Neural cell (in vitro differentiated cells): ENCODE results near the gene PLXNB1. TPM values are rescaled to one million over a fixed set of nuclear protein-coding genes. Genes with fewer than 3 reads are reported as not detected.

ENCODE experiments used
- H2AFZ ChIP-seq: fragments of 200-600, 300-800 bp; sonication (generic), shearing (Covaris generic); 2 replicates; pipeline ENCODE4 v1.6.0; 2014; ENCODE audit warnings: low read depth, mild to moderate bottlenecking, antibody characterized with exemption, low read length, moderate library complexity
- H3F3A ChIP-seq: fragments of 200-600 bp; shearing (Covaris generic); 2 replicates; pipeline ENCODE4 v1.6.1; 2016; ENCODE audit warnings: mild to moderate bottlenecking, moderate library complexity, mixed read lengths, antibody characterized with exemption, low read length; ENCODE audit not compliant: insufficient read depth, poor library complexity, severe bottlenecking
- H3K27ac ChIP-seq: fragments of 200-600, 300-800 bp; sonication (generic), shearing (Covaris generic); 2 replicates; pipeline ENCODE4 v1.5.1; 2014; ENCODE audit warnings: mild to moderate bottlenecking, low read length, moderate library complexity
- H3K27me3 ChIP-seq: fragments of 300-800, 200-600 bp; sonication (generic), shearing (Covaris generic); 2 replicates; pipeline ENCODE4 v1.6.0; 2014; ENCODE audit warnings: mild to moderate bottlenecking, low read depth, low read length, moderate library complexity; ENCODE audit not compliant: insufficient read depth
- H3K36me3 ChIP-seq: fragments of 300-800, 200-600 bp; sonication (generic), shearing (Covaris generic); 2 replicates; pipeline ENCODE4 v1.5.1; 2014; ENCODE audit warnings: mild to moderate bottlenecking, antibody characterized with exemption, low read length, moderate library complexity; ENCODE audit not compliant: insufficient read depth
- H3K4me2 ChIP-seq: fragments of 300-800, 200-600 bp; sonication (generic), shearing (Covaris generic); 2 replicates; pipeline ENCODE4 v1.6.0; 2014; ENCODE audit warnings: mild to moderate bottlenecking, low read length
- H3K4me3 ChIP-seq: fragments of 300-800, 200-600 bp; sonication (generic), shearing (Covaris generic); 2 replicates; pipeline ENCODE4 v1.5.1; 2014; ENCODE audit warnings: mild to moderate bottlenecking, low read length, moderate library complexity
- H3K79me2 ChIP-seq: fragments of 200-600 bp; shearing (Covaris generic); replicated peaks from 2 replicates; pipeline ENCODE4 v1.6.0; 2014; ENCODE audit warnings: mild to moderate bottlenecking, low read length, moderate library complexity; ENCODE audit not compliant: insufficient read depth
- H3K9ac ChIP-seq: fragments of 300-800, 200-600 bp; sonication (generic), shearing (Covaris generic); 2 replicates; pipeline ENCODE4 v1.6.1; 2016; ENCODE audit warnings: mild to moderate bottlenecking, low read length, mixed read lengths
- H3K9me2 ChIP-seq: fragments of 200-600 bp; shearing (Covaris generic); 2 replicates; pipeline ENCODE4 v1.6.1; 2016; ENCODE audit warnings: mild to moderate bottlenecking, low read length, mixed read lengths; ENCODE audit not compliant: insufficient read depth
- H3K9me3 ChIP-seq: fragments of 200-600, 300-800 bp; sonication (generic), shearing (Covaris generic); 2 replicates; pipeline ENCODE4 v1.6.1; 2016; ENCODE audit warnings: mild to moderate bottlenecking, mixed run types, low read length, moderate library complexity, mixed read lengths
- H4K20me1 ChIP-seq: fragments of 200-600 bp; shearing (Covaris generic); 2 replicates; pipeline ENCODE4 v1.6.1; 2016; ENCODE audit warnings: mild to moderate bottlenecking, mixed run types; ENCODE audit not compliant: insufficient read depth
- EP300 ChIP-seq: fragments of 450-650 bp; conservative IDR thresholded peaks from 2 replicates; pipeline ENCODE4 v1.6.1; 2014; ENCODE audit warnings: antibody characterized with exemption, mild to moderate bottlenecking, moderate library complexity; ENCODE audit not compliant: poor library complexity, severe bottlenecking
- EZH2 ChIP-seq: fragments of 200-600, 300-800 bp; shearing (Covaris generic), sonication (generic); IDR thresholded peaks from 2 replicates; pipeline ENCODE4 v1.6.1; 2014; ENCODE audit warnings: antibody characterized with exemption, low read length, borderline replicate concordance, mild to moderate bottlenecking; ENCODE audit not compliant: insufficient read depth, poor library complexity, severe bottlenecking
- MXI1 ChIP-seq: fragments of 450-650 bp; conservative IDR thresholded peaks from 2 replicates; pipeline ENCODE4 v1.6.1; 2014; ENCODE audit warnings: antibody characterized with exemption, mild to moderate bottlenecking; ENCODE audit not compliant: poor library complexity, severe bottlenecking
- POLR2AphosphoS5 ChIP-seq: IDR thresholded peaks from 2 replicates; pipeline ENCODE4 v1.6.1; 2012
- RAD21 ChIP-seq: fragments of 450-650 bp; conservative IDR thresholded peaks from 2 replicates; pipeline ENCODE4 v1.6.1; 2014; ENCODE audit warnings: antibody characterized with exemption, mild to moderate bottlenecking, moderate library complexity
- SMC3 ChIP-seq: fragments of 450-650 bp; conservative IDR thresholded peaks from 2 replicates; pipeline ENCODE4 v1.6.1; 2014; ENCODE audit warnings: antibody characterized with exemption, mild to moderate bottlenecking, moderate library complexity; ENCODE audit not compliant: poor library complexity
- TAF1 ChIP-seq: IDR thresholded peaks from 2 replicates; pipeline ENCODE4 v1.6.1; 2012; ENCODE audit warnings: low read depth
- polyA plus RNA-seq: library from polyadenylated mRNA; depleted of rRNA; stranded (reverse); fragments of >200 nt; gene quantifications from 2 replicates; pipeline ENCODE4 v1.2.3, GENCODE V29; 2014
- TF ChIP-seq, protein P1 (sequence below): IDR thresholded peaks from 2 replicates; pipeline ENCODE4 v1.6.1; 2012; ENCODE audit warnings: borderline replicate concordance
- TF ChIP-seq, protein P2 (sequence below): fragments of 450-650 bp; IDR thresholded peaks from 2 replicates; pipeline ENCODE4 v1.5.1; 2014; ENCODE audit warnings: antibody characterized with exemption, mild to moderate bottlenecking, moderate library complexity; ENCODE audit not compliant: poor library complexity, severe bottlenecking

Gene PLXNB1
- polyA plus RNA-seq, 1 donor from 2014 or later: 134 TPM

DNA sequence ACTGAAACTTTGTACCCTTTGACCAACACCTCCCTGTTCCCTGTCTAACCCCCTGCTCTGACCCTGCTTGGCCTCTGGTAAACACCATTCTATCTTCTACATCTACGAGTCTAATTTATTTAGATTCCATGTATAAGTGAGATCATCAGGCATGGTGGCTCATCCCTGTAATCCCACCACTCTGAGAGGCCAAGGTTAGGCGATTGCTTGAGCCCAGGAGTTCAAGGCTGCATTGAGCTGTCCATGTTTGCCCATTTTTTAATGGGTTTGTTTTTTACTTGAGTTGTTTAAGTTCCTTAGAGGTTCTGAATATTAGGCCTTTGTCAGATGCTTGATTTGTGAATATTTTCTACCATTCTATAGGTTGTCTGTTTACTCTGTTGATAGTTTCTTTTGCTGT is 40.9 kb downstream of the PLXNB1 start:
- H4K20me1 ChIP-seq: no peaks in the 10 kb centered on the region
- no peaks in the 10 kb centered on the region for H3K79me2 ChIP-seq
- no peak overlapping the region for H3K4me2 ChIP-seq
- H3K9me3 ChIP-seq: peaks cover 5% of the 10 kb centered on the region
- H3K27ac ChIP-seq: no peak overlapping the region
- no peaks in the 10 kb centered on the region for H3K9me2 ChIP-seq
- no peak overlapping the region for H2AFZ ChIP-seq
- H3K36me3 ChIP-seq: no peaks in the 10 kb centered on the region
- H3K4me3 ChIP-seq: no peak overlapping the region
- H3F3A ChIP-seq: no peaks in the 10 kb centered on the region
- no peaks in the 10 kb centered on the region for H3K27me3 ChIP-seq
- H3K9ac ChIP-seq: no peak overlapping the region
- no peak for TF ChIP-seq RAD21
- TF ChIP-seq, protein P1, sequence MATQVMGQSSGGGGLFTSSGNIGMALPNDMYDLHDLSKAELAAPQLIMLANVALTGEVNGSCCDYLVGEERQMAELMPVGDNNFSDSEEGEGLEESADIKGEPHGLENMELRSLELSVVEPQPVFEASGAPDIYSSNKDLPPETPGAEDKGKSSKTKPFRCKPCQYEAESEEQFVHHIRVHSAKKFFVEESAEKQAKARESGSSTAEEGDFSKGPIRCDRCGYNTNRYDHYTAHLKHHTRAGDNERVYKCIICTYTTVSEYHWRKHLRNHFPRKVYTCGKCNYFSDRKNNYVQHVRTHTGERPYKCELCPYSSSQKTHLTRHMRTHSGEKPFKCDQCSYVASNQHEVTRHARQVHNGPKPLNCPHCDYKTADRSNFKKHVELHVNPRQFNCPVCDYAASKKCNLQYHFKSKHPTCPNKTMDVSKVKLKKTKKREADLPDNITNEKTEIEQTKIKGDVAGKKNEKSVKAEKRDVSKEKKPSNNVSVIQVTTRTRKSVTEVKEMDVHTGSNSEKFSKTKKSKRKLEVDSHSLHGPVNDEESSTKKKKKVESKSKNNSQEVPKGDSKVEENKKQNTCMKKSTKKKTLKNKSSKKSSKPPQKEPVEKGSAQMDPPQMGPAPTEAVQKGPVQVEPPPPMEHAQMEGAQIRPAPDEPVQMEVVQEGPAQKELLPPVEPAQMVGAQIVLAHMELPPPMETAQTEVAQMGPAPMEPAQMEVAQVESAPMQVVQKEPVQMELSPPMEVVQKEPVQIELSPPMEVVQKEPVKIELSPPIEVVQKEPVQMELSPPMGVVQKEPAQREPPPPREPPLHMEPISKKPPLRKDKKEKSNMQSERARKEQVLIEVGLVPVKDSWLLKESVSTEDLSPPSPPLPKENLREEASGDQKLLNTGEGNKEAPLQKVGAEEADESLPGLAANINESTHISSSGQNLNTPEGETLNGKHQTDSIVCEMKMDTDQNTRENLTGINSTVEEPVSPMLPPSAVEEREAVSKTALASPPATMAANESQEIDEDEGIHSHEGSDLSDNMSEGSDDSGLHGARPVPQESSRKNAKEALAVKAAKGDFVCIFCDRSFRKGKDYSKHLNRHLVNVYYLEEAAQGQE: no peak
- no peak for TF ChIP-seq EZH2
- TF ChIP-seq EP300: no peak
- no peak for TF ChIP-seq TAF1
- no peak for TF ChIP-seq SMC3
- no peak for TF ChIP-seq MXI1
- TF ChIP-seq POLR2AphosphoS5: no peak

DNA sequence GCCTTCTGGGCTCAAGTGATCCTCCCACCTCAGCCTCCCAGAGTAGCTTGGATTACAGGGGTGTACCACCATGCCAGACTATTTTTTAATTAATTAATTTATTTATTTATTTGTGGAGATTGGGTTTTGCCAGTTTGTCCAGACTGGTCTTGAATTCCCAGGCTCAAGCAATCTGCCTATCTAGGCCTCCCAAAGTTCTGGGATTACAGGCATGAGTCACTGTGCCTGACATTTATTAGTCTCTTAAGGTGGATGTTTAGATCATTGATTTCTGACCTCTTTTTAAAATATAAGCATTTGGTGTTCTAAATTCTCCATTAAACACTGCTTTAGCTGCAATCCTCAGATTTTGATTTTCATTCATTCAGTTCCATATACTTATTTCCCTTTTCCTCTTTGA is 42.3 kb downstream of the PLXNB1 start:
- Histone ChIP-seq H3K27me3 (no peaks in the 10 kb centered on the region), H3K36me3 (no peaks in the 10 kb centered on the region), H3K79me2 (no peaks in the 10 kb centered on the region), H2AFZ (no peak overlapping the region), H3K9me3 (peaks cover 5% of the 10 kb centered on the region), H3F3A (no peaks in the 10 kb centered on the region), H3K9ac (no peak overlapping the region), H3K9me2 (no peaks in the 10 kb centered on the region), H3K4me3 (no peak overlapping the region), H3K27ac (no peak overlapping the region), H3K4me2 (no peak overlapping the region), H4K20me1 (no peaks in the 10 kb centered on the region)
- TF ChIP-seq TAF1: no peak
- no peak for TF ChIP-seq EZH2
- TF ChIP-seq RAD21: no peak
- TF ChIP-seq, protein P1: no peak
- TF ChIP-seq, protein P2, sequence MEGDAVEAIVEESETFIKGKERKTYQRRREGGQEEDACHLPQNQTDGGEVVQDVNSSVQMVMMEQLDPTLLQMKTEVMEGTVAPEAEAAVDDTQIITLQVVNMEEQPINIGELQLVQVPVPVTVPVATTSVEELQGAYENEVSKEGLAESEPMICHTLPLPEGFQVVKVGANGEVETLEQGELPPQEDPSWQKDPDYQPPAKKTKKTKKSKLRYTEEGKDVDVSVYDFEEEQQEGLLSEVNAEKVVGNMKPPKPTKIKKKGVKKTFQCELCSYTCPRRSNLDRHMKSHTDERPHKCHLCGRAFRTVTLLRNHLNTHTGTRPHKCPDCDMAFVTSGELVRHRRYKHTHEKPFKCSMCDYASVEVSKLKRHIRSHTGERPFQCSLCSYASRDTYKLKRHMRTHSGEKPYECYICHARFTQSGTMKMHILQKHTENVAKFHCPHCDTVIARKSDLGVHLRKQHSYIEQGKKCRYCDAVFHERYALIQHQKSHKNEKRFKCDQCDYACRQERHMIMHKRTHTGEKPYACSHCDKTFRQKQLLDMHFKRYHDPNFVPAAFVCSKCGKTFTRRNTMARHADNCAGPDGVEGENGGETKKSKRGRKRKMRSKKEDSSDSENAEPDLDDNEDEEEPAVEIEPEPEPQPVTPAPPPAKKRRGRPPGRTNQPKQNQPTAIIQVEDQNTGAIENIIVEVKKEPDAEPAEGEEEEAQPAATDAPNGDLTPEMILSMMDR: no peak
- TF ChIP-seq SMC3: no peak
- TF ChIP-seq MXI1: no peak
- TF ChIP-seq POLR2AphosphoS5: no peak
- TF ChIP-seq EP300: no peak
